GM18502 (cell line): ENCODE measurements around the gene ST7.

Experiments used
- ATAC-seq: cut with Tn5 transposase; IDR thresholded peaks from one replicate; pipeline ENCODE4 v1.9.1; 2021; ENCODE audit warnings: mild to moderate bottlenecking; ENCODE audit not compliant: unreplicated experiment, poor library complexity

ST7 gene

GRCh38 chr7:117008118-117008885, 55.0 kb downstream of the ST7 start:
- no peak for ATAC-seq

GRCh38 chr7:117008886-117009531, 55.7 kb downstream of the ST7 start:
- no peak for ATAC-seq

GRCh38 chr7:117009705-117010361, 56.5 kb downstream of the ST7 start:
- no peak for ATAC-seq

GRCh38 chr7:117010375-117011133, 57.3 kb downstream of the ST7 start:
- ATAC-seq, result peak; percentile 44

GRCh38 chr7:117011419-117012260, 58.3 kb downstream of the ST7 start:
- ATAC-seq, result peak; percentile 81

GRCh38 chr7:117012284-117012683, 59.0 kb downstream of the ST7 start:
- ATAC-seq, result peak; percentile 12

GRCh38 chr7:117012696-117013095, 59.4 kb downstream of the ST7 start:
- peak; percentile 19 for ATAC-seq

- ATAC-seq, result no peak
These were observed 60.9 kb downstream of the ST7 start for GRCh38 chr7:117014099-117014656.

- ATAC-seq, result peak; percentile 39
These were observed 61.4 kb downstream of the ST7 start for GRCh38 chr7:117014673-117015133.

- ATAC-seq, result no peak
These were observed 62.2 kb downstream of the ST7 start for GRCh38 chr7:117015258-117016184.

GRCh38 chr7:117017017-117017451, 63.7 kb downstream of the ST7 start:
- peak; percentile 42 for ATAC-seq

- ATAC-seq, result no peak
These were observed 64.5 kb downstream of the ST7 start for GRCh38 chr7:117017702-117018266.

- ATAC-seq, result no peak
These were observed 65.4 kb downstream of the ST7 start for GRCh38 chr7:117018713-117019112.

- no peak for ATAC-seq
These were observed 66.0 kb downstream of the ST7 start for GRCh38 chr7:117019287-117019686.

GRCh38 chr7:117019786-117020590, 66.7 kb downstream of the ST7 start:
- ATAC-seq, result no peak

- no peak for ATAC-seq
These were observed 67.3 kb downstream of the ST7 start for GRCh38 chr7:117020591-117020973.

- no peak for ATAC-seq
These were observed 68.1 kb downstream of the ST7 start for GRCh38 chr7:117021366-117021765.
